ENCODE data around the gene MIPOL1.

The MIPOL1 gene

GRCh38 chr14:37585101-37585511 is 387.4 kb downstream of the MIPOL1 start:
- no peak for DNase-seq

GRCh38 chr14:37585971-37586796 is 388.4 kb downstream of the MIPOL1 start:
- in situ Hi-C loops (cut with HindIII; ENCODE audit: low pct_ligation_motif_present, low pct_unique_long_range_greater_than_20kb, low sequenced_read_pairs), result no loop called here
- no peak for DNase-seq

More at GRCh38 chr14:37585101-37585511, 387.4 kb downstream of the MIPOL1 start:
- in situ Hi-C loops (cut with HindIII; ENCODE audit: low pct_ligation_motif_present, low pct_unique_long_range_greater_than_20kb, low sequenced_read_pairs), result no loop called here

GRCh38 chr14:37586797-37587130 is 389.0 kb downstream of the MIPOL1 start:
- in situ Hi-C loops (cut with HindIII; ENCODE audit: low pct_ligation_motif_present, low pct_unique_long_range_greater_than_20kb, low sequenced_read_pairs), result no loop called here
- DNase-seq, result no peak

- no peak for DNase-seq
These were observed 389.5 kb downstream of the MIPOL1 start for GRCh38 chr14:37587131-37587803.

GRCh38 chr14:37587881-37588666 is 390.3 kb downstream of the MIPOL1 start:
- no peak for DNase-seq
- in situ Hi-C loops (cut with HindIII; ENCODE audit: low pct_ligation_motif_present, low pct_unique_long_range_greater_than_20kb, low sequenced_read_pairs), result no loop called here

More at GRCh38 chr14:37587131-37587803, 389.5 kb downstream of the MIPOL1 start:
- in situ Hi-C loops (cut with HindIII; ENCODE audit: low pct_ligation_motif_present, low pct_unique_long_range_greater_than_20kb, low sequenced_read_pairs), result no loop called here

GRCh38 chr14:37588667-37588955 is 390.9 kb downstream of the MIPOL1 start:
- in situ Hi-C loops (cut with HindIII; ENCODE audit: low pct_ligation_motif_present, low pct_unique_long_range_greater_than_20kb, low sequenced_read_pairs), result no loop called here
- no peak for DNase-seq

GRCh38 chr14:37588956-37589714 is 391.4 kb downstream of the MIPOL1 start:
- in situ Hi-C loops (cut with HindIII; ENCODE audit: low pct_ligation_motif_present, low pct_unique_long_range_greater_than_20kb, low sequenced_read_pairs), result no loop called here
- no peak for DNase-seq

- DNase-seq, result no peak
- in situ Hi-C loops (cut with HindIII; ENCODE audit: low pct_ligation_motif_present, low pct_unique_long_range_greater_than_20kb, low sequenced_read_pairs), result no loop called here
These were observed 392.1 kb downstream of the MIPOL1 start for GRCh38 chr14:37589715-37590427.

GRCh38 chr14:37590428-37591139 is 392.8 kb downstream of the MIPOL1 start:
- no peak for DNase-seq
- in situ Hi-C loops (cut with HindIII; ENCODE audit: low pct_ligation_motif_present, low pct_unique_long_range_greater_than_20kb, low sequenced_read_pairs), result no loop called here

- in situ Hi-C loops (cut with HindIII; ENCODE audit: low pct_ligation_motif_present, low pct_unique_long_range_greater_than_20kb, low sequenced_read_pairs), result no loop called here
- no peak for DNase-seq
These were observed 393.7 kb downstream of the MIPOL1 start for GRCh38 chr14:37591311-37591940.

GRCh38 chr14:37591941-37592481 is 394.3 kb downstream of the MIPOL1 start:
- in situ Hi-C loops (cut with HindIII; ENCODE audit: low pct_ligation_motif_present, low pct_unique_long_range_greater_than_20kb, low sequenced_read_pairs), result no loop called here
- DNase-seq, result no peak

- in situ Hi-C loops (cut with HindIII; ENCODE audit: low pct_ligation_motif_present, low pct_unique_long_range_greater_than_20kb, low sequenced_read_pairs), result no loop called here
These were observed 395.0 kb downstream of the MIPOL1 start for GRCh38 chr14:37592482-37593408.

GRCh38 chr14:37593511-37594237 is 395.9 kb downstream of the MIPOL1 start:
- no peak for DNase-seq
- in situ Hi-C loops (cut with HindIII; ENCODE audit: low pct_ligation_motif_present, low pct_unique_long_range_greater_than_20kb, low sequenced_read_pairs), result no loop called here

More at GRCh38 chr14:37592482-37593408, 395.0 kb downstream of the MIPOL1 start:
- DNase-seq, result no peak

- in situ Hi-C loops (cut with HindIII; ENCODE audit: low pct_ligation_motif_present, low pct_unique_long_range_greater_than_20kb, low sequenced_read_pairs), result no loop called here
These were observed 396.7 kb downstream of the MIPOL1 start for GRCh38 chr14:37594238-37594970.

More at GRCh38 chr14:37594238-37594970, 396.7 kb downstream of the MIPOL1 start:
- peak; percentile 77 for DNase-seq

Data from ACHN (cell line).